ENCODE data around the gene TBC1D26.
"Not testable (repeated sequence)": the region's sequence is repeated elsewhere in the genome, so short reads cannot be mapped to it uniquely, and the experiment has no call there.

- not testable (repeated sequence) for TF ChIP-seq CTCF (IDR thresholded peaks at IDR 0.05 in 4 of 5, conservative IDR thresholded peaks at IDR 0.05 in 1 of 5); POLR2A (IDR thresholded peaks at IDR 0.05)
These were observed 17.3 kb downstream of the TBC1D26 start for GRCh38 chr17:15749403-15749802.
